Stimulated activated CD4-positive, alpha-beta T cell treated with anti-CD3 and anti-CD28 coated beads, Interleukin-4, amount 100 ng/mL, for 4 hours (primary cell): ENCODE results near the gene SRR.
A peak's percentile ranks its signal among the peaks of the same experiment; 100 is the strongest.
"Not testable (repeated sequence)": the region's sequence is repeated elsewhere in the genome, so short reads cannot be mapped to it uniquely, and the experiment has no call there.

Source experiments
- DNase-seq, 2 experiments: peaks; one replicate each; pipeline ENCODE4 v3.0.0-alpha.2; 2020

SRR gene

DNA sequence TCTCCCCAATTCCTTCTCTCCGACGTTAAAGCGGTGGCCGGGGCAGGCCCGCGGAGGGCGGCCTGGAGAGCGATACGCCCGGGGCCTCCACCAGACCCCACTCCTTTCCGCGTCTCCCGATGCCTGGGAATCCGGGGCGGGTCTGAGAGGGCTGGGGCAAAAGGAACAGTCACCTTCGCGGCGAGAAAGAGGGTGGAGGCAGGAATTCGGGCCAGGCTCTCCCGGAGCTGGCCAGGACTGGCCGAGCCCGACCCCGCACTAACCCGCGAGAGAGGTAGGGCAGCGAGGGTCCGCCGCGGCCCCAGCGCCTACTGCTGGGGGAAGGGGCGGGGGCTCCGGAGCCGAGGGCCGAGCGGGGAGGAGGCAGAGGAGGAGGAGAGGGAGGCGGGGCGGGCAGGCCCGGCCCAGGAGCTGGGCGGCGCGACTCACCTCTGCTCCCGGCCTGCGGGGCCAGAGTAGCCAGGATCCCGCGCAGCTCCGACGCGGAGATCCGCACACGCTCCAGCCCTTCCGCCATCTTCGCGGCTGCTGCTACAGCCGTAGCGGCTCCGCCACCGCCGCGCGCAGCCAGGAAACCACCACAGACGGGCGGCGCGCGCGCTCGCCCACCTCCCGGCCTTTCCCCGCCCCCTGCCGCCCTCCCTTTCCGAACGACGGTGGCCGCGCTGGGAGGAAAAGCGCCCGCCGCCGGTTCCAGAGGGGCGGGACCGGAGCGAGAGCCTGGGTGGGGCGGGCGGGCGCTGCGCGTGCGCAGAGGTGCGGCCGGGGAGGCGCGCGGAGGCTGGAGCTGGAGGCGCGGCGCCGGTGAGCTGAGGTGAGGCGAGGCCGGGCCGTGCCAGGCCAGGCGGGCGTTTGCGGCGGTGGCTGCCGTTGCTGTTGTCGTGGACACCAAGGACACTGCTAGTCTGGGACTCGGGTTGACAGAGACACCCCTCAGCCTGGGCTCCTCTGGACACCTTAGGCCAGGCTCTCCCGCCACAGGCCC, at the start of gene SRR, which contains the start of gene SMG6:
Gene SRR, plus strand, starts transcription at position 747 of the 985 bp plus-strand sequence. CDS start 11,611 bp downstream, outside the sequence.
Gene SMG6, minus strand, starts transcription at position 582 of the 985 bp plus-strand sequence. Its CDS starts 65 bp downstream, at position 517.
- DNase-seq: peak; percentile 93 to 97

GRCh38 chr17:2258830-2259229, 44.9 kb upstream of the SRR start:
- DNase-seq: not testable (repeated sequence)

DNA sequence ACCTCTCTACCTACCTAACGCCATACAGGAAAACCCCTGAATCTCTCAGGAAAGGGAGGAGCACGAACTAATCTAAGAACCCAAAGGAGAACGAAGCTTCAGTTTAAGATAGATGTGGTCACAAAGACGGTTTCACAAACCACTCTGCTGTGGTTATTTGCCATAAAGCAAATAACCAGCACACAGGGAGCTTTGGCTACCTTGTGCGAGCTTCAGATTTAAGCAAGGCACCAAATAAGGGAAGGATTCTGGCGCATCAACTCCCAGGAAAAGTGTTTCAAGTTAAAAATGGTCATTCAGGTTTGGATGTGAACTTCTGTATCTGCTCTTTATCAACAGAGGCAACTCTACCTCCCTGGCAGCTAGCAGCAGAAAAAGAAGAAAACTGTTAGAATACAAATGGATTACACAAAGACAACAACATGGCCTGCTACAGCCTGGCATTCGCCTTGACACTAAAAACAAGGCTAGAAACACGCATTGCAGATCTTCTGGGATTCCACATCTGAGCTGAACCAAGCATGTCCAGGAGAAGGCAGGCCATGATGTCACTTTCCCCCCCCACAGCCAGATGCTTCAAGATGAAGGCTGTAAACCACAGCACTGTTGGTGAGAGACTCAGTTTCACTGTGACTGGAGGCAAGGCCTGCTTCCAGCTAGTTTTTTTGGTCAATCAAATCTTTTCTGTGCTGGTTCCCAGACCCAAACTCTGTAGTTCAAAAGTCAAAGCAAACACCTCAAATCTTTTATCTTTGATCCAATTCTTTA, 43.8 kb upstream of the SRR start:
- peak; percentile 45 to 65 for DNase-seq

DNA sequence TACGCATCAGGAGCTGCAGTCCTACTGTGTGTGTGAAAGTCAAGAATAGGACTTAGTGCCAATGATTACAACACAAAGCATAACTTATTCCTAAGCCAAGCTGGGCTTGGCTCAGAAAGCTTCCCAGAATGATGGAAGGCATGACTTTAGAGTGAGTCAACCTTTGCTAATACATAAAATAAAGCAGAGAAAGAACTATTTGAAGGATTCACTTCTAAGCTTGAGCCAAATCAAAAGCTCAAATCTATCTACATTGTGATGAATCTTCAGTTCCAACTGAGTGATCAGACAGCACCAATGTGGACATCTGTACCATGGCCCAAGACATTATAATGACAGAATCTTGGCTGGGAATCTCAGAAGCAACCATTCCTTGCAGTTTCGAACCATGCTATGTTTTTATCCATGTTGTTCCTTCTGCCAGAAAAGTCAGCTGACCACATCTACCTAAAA, 41.6 kb upstream of the SRR start:
- no peak for DNase-seq

DNA sequence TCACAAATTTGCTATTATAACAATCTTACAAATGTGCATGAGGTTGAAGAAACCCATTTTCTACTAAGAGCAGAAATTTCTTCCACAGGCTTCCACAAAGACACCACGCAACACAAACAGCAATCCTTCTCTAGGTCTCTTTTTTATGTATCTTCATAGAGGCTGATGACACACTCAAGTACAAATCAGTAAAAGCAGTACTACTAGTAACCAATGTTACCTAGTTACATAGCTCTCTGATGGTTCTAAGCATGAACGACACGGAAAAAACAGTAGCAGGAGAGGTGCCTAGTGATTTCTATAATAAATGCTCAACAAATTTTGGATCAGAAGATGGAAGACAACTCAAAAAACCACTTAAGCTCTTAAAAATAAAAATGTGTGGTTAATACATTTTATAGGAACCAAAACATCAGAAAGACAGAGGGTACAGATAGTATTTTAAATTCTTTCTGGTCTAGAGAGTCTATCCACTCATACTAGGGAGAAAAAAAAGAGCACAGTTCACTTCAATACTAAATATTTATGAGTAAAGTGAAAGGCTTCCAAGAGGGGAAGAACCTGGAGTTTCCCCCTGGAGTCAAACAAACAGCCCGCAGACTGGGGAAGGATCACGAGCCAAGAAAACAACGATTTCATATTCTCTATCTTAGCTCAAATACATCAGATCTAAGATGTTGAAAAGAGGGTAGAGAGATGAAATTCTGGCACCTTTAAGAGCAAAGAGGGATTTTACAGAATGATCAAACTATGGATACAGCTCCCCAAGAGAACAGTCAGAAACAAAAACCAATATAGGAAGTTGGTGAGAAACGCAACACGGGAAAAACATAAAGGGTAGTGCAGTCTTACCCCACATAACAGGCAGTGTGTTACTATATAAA, 40.3 kb upstream of the SRR start:
- no peak for DNase-seq

DNA sequence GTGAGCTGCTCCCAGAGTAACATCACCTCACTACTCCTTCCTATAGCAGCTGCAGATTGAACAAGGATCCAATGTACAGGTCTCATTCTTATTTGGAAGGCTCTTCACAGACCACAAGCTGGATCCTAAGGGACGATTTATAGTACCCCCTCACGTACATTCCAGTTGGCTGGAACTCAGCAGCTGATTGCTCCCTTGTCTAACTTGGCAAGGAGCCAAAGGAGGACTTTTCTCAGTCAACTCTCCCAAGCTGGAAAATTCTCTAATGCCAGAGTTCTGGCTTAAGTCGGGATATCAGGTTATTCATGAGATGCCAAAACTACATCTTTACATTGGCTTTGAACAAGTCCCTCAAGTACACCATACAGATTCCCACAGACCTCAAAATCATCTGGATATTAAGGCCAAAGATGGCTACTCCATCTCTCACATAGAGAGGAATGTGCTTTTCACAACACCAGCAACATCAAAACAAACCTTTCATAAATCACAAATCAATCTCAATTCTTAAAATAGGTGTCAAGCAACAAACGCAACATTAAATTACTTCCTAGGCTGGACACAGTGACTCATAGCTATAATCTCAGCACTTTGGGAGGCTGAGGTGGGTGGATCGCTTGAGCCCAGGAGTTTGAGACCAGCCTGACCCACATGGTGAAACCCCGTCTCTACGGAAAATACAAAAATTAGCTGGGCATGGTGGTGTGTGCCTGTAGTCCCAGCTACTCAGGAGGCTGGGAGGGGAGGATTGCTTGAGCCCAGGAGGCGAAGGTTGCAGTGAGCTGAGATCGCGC, 39.5 kb upstream of the SRR start:
- no peak for DNase-seq

DNA sequence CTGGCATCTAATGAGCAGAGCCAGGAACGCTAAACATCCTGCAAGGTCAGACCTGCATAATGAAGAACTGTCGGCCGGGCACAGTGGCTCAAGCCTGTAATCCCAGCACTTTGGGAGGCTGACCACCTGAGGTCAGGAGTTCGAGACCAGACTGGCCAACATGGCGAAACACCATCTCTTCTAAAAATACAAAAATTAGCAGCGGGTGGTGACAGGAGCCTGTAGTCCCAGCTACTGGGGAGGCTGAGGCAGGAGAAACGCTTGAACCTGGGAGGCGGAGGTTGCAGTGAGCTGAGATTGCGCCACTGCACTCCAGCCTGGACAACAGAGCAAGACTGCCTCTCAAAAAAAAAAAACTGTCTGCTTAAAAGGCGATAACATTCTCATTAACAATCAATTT, 38.6 kb upstream of the SRR start:
- not testable (repeated sequence) for DNase-seq

DNA sequence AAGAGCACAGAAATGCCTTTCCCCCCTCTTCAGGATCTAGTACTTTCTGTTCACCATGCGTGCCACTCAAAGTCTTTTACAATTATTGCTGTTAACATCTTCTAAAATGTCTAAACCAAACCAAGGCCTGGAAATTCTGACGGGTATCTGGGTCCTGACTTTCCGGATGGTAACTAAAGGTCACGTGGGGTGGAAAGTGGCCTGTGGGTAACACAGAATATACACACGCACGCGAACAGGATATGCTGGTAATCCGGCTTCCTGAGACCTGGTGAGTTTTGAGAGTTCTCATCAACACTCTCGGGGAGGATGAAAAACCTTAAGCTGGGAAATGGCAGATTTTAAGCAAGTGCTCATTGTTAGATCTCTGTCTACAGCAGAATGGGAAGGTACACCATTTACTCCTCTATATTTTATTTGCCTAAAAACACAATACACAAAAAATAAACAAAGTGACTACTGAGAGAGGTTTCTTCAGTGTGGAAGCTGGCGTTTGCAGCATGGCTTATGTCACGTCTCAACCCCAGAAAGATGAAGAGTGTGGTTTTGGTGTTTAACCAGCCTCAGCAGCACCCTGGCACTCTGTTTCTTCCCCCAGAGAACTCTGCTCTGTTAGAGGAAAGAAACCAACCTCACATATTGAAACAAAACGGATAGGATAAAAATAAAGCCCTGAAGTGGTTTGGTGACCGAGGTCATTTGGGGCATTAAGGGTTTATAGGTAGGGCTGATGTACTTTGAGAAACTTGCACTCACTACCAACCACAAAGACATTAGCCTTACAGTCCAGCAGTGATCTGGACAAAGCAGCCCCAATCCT, 37.5 kb upstream of the SRR start:
- peak; percentile 63 to 91 for DNase-seq

GRCh38 chr17:2266865-2267228, 36.9 kb upstream of the SRR start:
- no peak for DNase-seq

- DNase-seq: no peak
Observed at GRCh38 chr17:2267354-2267753, 36.4 kb upstream of the SRR start.

DNA sequence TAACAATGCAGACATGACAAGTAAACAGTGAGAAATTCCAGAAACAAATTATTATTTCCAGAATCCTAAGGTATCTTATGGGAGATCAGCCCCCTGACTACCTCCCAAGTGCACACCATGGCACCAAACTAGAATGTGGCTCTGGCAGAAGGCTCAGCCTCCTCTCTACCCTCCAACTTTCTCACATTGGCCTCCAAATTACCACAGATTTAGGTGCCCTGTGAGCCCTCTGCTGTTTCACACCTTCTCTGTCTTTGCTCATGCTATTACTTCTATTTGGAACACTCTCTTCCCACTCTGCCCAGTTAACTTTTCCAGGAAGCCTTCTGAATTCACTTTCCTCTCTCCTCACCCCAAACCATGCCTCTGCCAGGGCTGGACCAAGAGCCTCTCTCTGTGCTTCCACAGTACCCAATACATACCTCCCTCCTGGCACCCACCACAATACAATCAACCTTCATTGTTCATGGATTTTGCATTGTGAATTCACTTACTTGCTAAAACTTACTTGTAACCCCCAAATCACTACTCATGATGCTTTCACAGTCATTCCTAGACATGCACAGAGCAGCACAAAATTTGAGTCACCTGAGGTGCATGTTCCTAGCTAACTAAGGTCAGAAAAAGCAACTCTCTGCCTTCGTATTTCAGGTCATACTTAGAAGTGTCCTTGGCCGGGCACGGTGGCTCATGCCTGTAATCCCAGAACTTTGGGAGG, 31.6 kb upstream of the SRR start:
- no peak for DNase-seq

- DNase-seq: no peak
Observed at GRCh38 chr17:2274414-2274813, 29.3 kb upstream of the SRR start.

DNA sequence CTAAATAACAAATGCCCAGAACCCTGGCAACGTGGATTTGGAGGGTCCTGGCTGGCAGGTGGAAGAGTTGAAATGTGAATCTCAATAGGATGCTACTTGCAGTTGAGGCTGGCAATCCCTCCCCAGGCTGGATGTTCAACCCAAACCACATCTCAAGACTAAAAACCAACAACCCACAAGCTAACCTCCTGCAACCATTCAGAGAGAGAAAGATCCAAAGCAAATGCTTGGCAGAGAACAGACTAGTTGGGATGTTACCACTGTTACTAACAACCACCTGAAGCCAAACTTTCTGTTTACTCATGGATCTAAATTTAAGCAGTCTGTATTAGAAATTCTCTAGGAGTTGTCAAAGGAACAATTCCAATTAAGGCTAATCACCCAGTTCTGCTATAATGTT, 28.0 kb upstream of the SRR start:
- DNase-seq: no peak

- DNase-seq: no peak
Observed at GRCh38 chr17:2277429-2278170, 26.1 kb upstream of the SRR start.

GRCh38 chr17:2279707-2280106, 24.0 kb upstream of the SRR start:
- DNase-seq: no peak

GRCh38 chr17:2282297-2282873, 21.4 kb upstream of the SRR start:
- DNase-seq: no peak

DNA sequence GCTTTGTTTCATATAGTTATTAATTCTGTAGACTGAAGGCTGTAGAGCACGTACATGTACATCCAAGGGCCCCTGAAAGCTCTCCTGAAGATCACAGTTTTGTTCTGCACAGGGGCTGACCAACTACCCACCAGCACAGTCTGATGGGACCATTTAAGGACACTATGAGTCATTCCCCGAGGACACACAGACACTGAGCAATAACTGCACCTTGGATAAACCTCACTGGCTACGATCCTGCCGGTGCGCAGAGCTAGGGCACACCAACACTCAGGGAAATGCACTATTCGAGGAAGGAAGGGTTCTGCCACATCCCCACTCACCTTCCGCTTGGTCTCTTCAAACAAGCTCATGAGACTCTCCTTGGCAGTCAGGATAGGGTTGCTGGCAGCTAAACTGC, 20.4 kb upstream of the SRR start:
- no peak for DNase-seq

GRCh38 chr17:2289878-2290478, 13.8 kb upstream of the SRR start:
- DNase-seq: no peak

- no peak for DNase-seq
Observed at GRCh38 chr17:2292100-2292499, 11.7 kb upstream of the SRR start.
